WTC11 (cell line): ENCODE data around the gene CCDC12. TPM values are rescaled to one million over a fixed set of nuclear protein-coding genes. Genes with fewer than 3 reads are reported as not detected.

Experiments
- ATAC-seq: fragments of 200-7000 bp; cut with Tn5 transposase; 2 replicates; pipeline ENCODE4 v1.10.0; 2021; ENCODE audit warnings: mild to moderate bottlenecking, moderate library complexity
- CTCF ChIA-PET: fragments of 300-600 bp; sonication (Branson Sonifier 250); formaldehyde crosslinking; loops from one replicate; lab custom pipeline; 2021; ENCODE audit warnings: antibody characterized with exemption; lab: Charles Lee
- POLR2A ChIA-PET: fragments of 350-600 bp; sonication (Branson Sonifier 250); formaldehyde crosslinking; loops from one replicate; lab custom pipeline; 2021; ENCODE audit warnings: antibody characterized with exemption; lab: Charles Lee
- DNase-seq: peaks from one replicate; pipeline ENCODE4 v3.0.0; 2021; ENCODE audit warnings: low spot score
- H3K27ac Mint-ChIP-seq: 2 replicates; pipeline ENCODE4 v1.8.0; 2021; ENCODE audit warnings: mixed read lengths
- H3K27me3 Mint-ChIP-seq: 2 replicates; pipeline ENCODE4 v1.8.0; 2021; ENCODE audit warnings: low read depth, mild to moderate bottlenecking, moderate library complexity, mixed read lengths
- H3K36me3 Mint-ChIP-seq: 2 replicates; pipeline ENCODE4 v1.8.0; 2021; ENCODE audit warnings: mixed read lengths
- H3K4me1 Mint-ChIP-seq: 2 replicates; pipeline ENCODE4 v1.8.0; 2022; ENCODE audit warnings: mixed read lengths
- H3K4me3 Mint-ChIP-seq: 2 replicates; pipeline ENCODE4 v1.8.0; 2021; ENCODE audit warnings: mild to moderate bottlenecking, moderate library complexity, mixed read lengths
- H3K9me3 Mint-ChIP-seq: 2 replicates; pipeline ENCODE4 v1.8.0; 2021; ENCODE audit warnings: mixed read lengths
- GABPB1 ChIP-seq: sonication (generic); formaldehyde crosslinking; IDR thresholded peaks from 2 replicates; pipeline ENCODE4 v1.8.1; 2023; ENCODE audit warnings: mild to moderate bottlenecking, missing genetic modification reagents
- NFYB ChIP-seq: sonication (generic); formaldehyde crosslinking; conservative IDR thresholded peaks from 2 replicates; pipeline ENCODE4 v1.8.0; 2022; ENCODE audit warnings: low read depth, missing genetic modification reagents
- NR2C2 ChIP-seq: sonication (generic); formaldehyde crosslinking; IDR thresholded peaks from 2 replicates; pipeline ENCODE4 v1.8.0; 2022; ENCODE audit warnings: mild to moderate bottlenecking, missing genetic modification reagents
- STAT6 ChIP-seq: sonication (generic); formaldehyde crosslinking; conservative IDR thresholded peaks from 2 replicates; pipeline ENCODE4 v1.8.1; 2023; ENCODE audit warnings: mild to moderate bottlenecking, low read depth, missing genetic modification reagents, moderate library complexity
- TCF7 ChIP-seq: sonication (generic); formaldehyde crosslinking; IDR thresholded peaks from 2 replicates; pipeline ENCODE4 v1.8.0; 2022; ENCODE audit warnings: mild to moderate bottlenecking, low read depth, missing genetic modification reagents, moderate library complexity
- USF2 ChIP-seq: sonication (generic); formaldehyde crosslinking; IDR thresholded peaks from 2 replicates; pipeline ENCODE4 v1.8.1; 2023; ENCODE audit warnings: mild to moderate bottlenecking, missing genetic modification reagents, moderate library complexity
- ZNF138 ChIP-seq: sonication (generic); formaldehyde crosslinking; conservative IDR thresholded peaks from 2 replicates; pipeline ENCODE4 v1.8.1; 2022; ENCODE audit warnings: mild to moderate bottlenecking, moderate library complexity, missing genetic modification reagents
- ZNF263 ChIP-seq: sonication (generic); formaldehyde crosslinking; IDR thresholded peaks from 2 replicates; pipeline ENCODE4 v1.8.1; 2022; ENCODE audit warnings: low read depth, mild to moderate bottlenecking, moderate library complexity, missing genetic modification reagents
- ZNF671 ChIP-seq: fragments of 250-450 bp; sonication (Bioruptor Pico); IDR thresholded peaks from 2 replicates; pipeline ENCODE4 v1.8.0; 2021; ENCODE audit warnings: mild to moderate bottlenecking
- total RNA-seq: library from RNA; stranded (reverse); gene quantifications from 3 replicates; pipeline ENCODE4 v1.2.3, GENCODE V29; 2021
- TF ChIP-seq, protein P1 (sequence below): sonication (generic); formaldehyde crosslinking; IDR thresholded peaks from 2 replicates; pipeline ENCODE4 v1.8.0; 2022; ENCODE audit warnings: mild to moderate bottlenecking, missing genetic modification reagents
- TF ChIP-seq, protein P2 (sequence below): fragments of 250-450 bp; sonication (Bioruptor Pico); IDR thresholded peaks from 2 replicates; pipeline ENCODE4 v1.9.0; 2021; ENCODE audit warnings: mild to moderate bottlenecking
- TF ChIP-seq, protein P3 (sequence below): sonication (generic); formaldehyde crosslinking; IDR thresholded peaks from 2 replicates; pipeline ENCODE4 v1.8.1; 2023; ENCODE audit warnings: mild to moderate bottlenecking, missing genetic modification reagents

Gene CCDC12
- total RNA-seq, 1 experiment from 2014 or later: 59.1 TPM

- TF ChIP-seq, protein P1, sequence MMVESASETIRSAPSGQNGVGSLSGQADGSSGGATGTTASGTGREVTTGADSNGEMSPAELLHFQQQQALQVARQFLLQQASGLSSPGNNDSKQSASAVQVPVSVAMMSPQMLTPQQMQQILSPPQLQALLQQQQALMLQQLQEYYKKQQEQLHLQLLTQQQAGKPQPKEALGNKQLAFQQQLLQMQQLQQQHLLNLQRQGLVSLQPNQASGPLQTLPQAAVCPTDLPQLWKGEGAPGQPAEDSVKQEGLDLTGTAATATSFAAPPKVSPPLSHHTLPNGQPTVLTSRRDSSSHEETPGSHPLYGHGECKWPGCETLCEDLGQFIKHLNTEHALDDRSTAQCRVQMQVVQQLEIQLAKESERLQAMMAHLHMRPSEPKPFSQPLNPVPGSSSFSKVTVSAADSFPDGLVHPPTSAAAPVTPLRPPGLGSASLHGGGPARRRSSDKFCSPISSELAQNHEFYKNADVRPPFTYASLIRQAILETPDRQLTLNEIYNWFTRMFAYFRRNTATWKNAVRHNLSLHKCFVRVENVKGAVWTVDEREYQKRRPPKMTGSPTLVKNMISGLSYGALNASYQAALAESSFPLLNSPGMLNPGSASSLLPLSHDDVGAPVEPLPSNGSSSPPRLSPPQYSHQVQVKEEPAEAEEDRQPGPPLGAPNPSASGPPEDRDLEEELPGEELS (CRISPR knock-in tag): no peak
- no peak for TF ChIP-seq TCF7 (CRISPR knock-in tag)
- TF ChIP-seq ZNF263 (CRISPR knock-in tag): no peak
- TF ChIP-seq STAT6 (CRISPR knock-in tag): no peak
- no peak for TF ChIP-seq GABPB1 (CRISPR knock-in tag)
- TF ChIP-seq, all 79 proteins: peak for 0
Observed at GRCh38 chr3:46888705-46889104, 87.8 kb downstream of the CCDC12 start (continued).

DNA sequence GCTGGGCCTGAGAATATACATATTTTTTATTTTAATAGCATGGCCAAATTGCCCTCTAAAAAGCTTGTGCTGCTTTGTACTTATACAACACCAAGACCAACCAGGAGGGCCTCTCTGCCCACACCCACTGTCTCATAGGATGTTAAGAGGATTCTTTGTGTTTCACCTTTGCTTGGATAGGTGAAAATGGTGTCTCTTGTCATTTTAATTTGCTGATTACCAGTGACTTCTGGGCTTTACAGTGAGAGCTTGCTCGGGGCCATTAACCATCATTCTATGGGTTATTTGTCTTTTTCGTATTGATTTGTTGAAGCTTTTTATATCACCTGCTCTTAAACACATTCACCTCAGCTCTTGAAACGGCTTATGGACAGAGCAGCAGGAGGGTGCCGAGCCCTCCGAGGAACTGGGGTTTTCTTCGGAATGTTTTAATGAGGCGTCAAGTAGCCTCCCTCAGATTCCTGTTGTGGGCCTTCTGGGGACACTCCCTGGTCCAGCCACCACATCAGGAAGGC is 88.5 kb downstream of the CCDC12 start:
- POLR2A ChIA-PET: no interaction called here
- H3K27me3 Mint-ChIP-seq: peaks cover 94% of the 10 kb centered on the region
- H3K4me3 Mint-ChIP-seq: peak overlapping the region; percentile 20
- H3K36me3 Mint-ChIP-seq: no peaks in the 10 kb centered on the region
- H3K4me1 Mint-ChIP-seq: peaks cover 44% of the 10 kb centered on the region
- no peaks in the 10 kb centered on the region for H3K9me3 Mint-ChIP-seq
- ATAC-seq: peak; percentile 14
- no peak for TF ChIP-seq USF2 (CRISPR knock-in tag)
- TF ChIP-seq, protein P2, sequence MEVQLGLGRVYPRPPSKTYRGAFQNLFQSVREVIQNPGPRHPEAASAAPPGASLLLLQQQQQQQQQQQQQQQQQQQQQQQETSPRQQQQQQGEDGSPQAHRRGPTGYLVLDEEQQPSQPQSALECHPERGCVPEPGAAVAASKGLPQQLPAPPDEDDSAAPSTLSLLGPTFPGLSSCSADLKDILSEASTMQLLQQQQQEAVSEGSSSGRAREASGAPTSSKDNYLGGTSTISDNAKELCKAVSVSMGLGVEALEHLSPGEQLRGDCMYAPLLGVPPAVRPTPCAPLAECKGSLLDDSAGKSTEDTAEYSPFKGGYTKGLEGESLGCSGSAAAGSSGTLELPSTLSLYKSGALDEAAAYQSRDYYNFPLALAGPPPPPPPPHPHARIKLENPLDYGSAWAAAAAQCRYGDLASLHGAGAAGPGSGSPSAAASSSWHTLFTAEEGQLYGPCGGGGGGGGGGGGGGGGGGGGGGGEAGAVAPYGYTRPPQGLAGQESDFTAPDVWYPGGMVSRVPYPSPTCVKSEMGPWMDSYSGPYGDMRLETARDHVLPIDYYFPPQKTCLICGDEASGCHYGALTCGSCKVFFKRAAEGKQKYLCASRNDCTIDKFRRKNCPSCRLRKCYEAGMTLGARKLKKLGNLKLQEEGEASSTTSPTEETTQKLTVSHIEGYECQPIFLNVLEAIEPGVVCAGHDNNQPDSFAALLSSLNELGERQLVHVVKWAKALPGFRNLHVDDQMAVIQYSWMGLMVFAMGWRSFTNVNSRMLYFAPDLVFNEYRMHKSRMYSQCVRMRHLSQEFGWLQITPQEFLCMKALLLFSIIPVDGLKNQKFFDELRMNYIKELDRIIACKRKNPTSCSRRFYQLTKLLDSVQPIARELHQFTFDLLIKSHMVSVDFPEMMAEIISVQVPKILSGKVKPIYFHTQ: no peak
- no peak for TF ChIP-seq ZNF138 (CRISPR knock-in tag)
- no peak for TF ChIP-seq NFYB
- TF ChIP-seq, protein P3, sequence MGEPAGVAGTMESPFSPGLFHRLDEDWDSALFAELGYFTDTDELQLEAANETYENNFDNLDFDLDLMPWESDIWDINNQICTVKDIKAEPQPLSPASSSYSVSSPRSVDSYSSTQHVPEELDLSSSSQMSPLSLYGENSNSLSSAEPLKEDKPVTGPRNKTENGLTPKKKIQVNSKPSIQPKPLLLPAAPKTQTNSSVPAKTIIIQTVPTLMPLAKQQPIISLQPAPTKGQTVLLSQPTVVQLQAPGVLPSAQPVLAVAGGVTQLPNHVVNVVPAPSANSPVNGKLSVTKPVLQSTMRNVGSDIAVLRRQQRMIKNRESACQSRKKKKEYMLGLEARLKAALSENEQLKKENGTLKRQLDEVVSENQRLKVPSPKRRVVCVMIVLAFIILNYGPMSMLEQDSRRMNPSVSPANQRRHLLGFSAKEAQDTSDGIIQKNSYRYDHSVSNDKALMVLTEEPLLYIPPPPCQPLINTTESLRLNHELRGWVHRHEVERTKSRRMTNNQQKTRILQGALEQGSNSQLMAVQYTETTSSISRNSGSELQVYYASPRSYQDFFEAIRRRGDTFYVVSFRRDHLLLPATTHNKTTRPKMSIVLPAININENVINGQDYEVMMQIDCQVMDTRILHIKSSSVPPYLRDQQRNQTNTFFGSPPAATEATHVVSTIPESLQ: no peak
- TF ChIP-seq, protein P1 (CRISPR knock-in tag): no peak
- TF ChIP-seq NR2C2 (CRISPR knock-in tag): no peak
- no peak for TF ChIP-seq ZNF671
- TF ChIP-seq, all 79 proteins: peak for 0
- no peak for DNase-seq
- peak overlapping the region; percentile 79 for H3K27ac Mint-ChIP-seq
- CTCF ChIA-PET: interaction anchor here (0.9 to 1.7 kb wide), 7 partner anchors 10 to 181 kb away, joined by 3 to 7 read pairs (median 4); partner anchors contain the start of genes PRSS50 and PTH1R
